ENCODE results near the gene SUSD6.

SUSD6 gene

DNA sequence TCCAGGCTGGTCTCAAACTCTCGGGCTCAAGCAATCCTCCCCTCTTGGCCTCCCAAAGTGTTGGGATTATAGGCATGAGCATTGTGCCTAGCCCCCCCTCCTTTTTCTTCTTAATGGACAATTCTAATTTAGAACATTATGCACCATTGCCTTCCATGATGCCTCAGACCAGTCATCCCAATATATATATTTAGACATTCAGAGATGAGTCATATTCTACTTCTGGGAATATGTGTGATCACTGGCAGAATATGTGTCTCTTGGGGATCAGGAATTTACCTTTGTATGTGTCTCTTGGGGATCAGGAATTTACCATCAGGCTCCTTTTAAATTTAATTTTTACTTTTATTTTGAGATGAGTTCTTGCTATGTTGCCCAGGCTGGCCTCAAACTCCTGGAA is 29.2 kb upstream of the SUSD6 start:
- DNase-seq (ENCODE audit: extremely low read depth, insufficient read length) = no peak
- Histone ChIP-seq H3K27me3 (replicated peaks; ENCODE audit: control insufficient read depth, insufficient read depth, low read length) (no peaks in the 10 kb centered on the region), H3K36me3 (ENCODE audit: control insufficient read depth, insufficient read depth, low read length) (no peaks in the 10 kb centered on the region), H3K4me3 (replicated peaks; ENCODE audit: low read depth, low read length) (no peak overlapping the region)
- TF ChIP-seq, protein P1, sequence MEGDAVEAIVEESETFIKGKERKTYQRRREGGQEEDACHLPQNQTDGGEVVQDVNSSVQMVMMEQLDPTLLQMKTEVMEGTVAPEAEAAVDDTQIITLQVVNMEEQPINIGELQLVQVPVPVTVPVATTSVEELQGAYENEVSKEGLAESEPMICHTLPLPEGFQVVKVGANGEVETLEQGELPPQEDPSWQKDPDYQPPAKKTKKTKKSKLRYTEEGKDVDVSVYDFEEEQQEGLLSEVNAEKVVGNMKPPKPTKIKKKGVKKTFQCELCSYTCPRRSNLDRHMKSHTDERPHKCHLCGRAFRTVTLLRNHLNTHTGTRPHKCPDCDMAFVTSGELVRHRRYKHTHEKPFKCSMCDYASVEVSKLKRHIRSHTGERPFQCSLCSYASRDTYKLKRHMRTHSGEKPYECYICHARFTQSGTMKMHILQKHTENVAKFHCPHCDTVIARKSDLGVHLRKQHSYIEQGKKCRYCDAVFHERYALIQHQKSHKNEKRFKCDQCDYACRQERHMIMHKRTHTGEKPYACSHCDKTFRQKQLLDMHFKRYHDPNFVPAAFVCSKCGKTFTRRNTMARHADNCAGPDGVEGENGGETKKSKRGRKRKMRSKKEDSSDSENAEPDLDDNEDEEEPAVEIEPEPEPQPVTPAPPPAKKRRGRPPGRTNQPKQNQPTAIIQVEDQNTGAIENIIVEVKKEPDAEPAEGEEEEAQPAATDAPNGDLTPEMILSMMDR (IDR thresholded peaks at IDR 0.05; ENCODE audit: insufficient read depth, low read length, poor library complexity, severe bottlenecking) = no peak

DNA sequence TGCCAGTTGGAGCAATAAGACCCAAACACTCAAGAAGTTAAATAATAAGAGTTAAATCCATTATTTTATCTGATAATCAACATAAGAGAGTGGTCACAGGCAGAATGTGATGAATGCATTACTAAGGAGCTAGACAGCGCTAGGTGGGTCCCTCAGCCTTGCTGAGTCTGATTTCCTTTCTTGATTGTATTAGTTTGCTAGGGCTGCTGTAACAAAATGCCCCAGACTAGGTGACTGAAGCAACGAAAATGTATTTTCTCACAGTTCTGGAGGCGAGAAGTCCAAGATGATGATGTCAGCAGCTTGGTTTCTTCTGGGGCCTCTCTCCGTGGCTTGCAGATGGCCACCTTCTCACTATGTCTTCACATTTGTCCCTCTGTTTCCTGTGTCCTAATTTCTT is 28.6 kb upstream of the SUSD6 start:
- no peaks in the 10 kb centered on the region for H3K27me3 ChIP-seq (replicated peaks; ENCODE audit: control insufficient read depth, insufficient read depth, low read length)
- TF ChIP-seq, protein P1 (IDR thresholded peaks at IDR 0.05; ENCODE audit: insufficient read depth, low read length, poor library complexity, severe bottlenecking) = no peak
- H3K4me3 ChIP-seq (replicated peaks; ENCODE audit: low read depth, low read length) = no peak overlapping the region
- DNase-seq (ENCODE audit: extremely low read depth, insufficient read length) = no peak
- no peaks in the 10 kb centered on the region for H3K36me3 ChIP-seq (ENCODE audit: control insufficient read depth, insufficient read depth, low read length)

- no peak for DNase-seq (ENCODE audit: extremely low read depth, insufficient read length)
- Histone ChIP-seq H3K4me3 (replicated peaks; ENCODE audit: low read depth, low read length) (no peak overlapping the region), H3K36me3 (ENCODE audit: control insufficient read depth, insufficient read depth, low read length) (no peaks in the 10 kb centered on the region), H3K27me3 (replicated peaks; ENCODE audit: control insufficient read depth, insufficient read depth, low read length) (no peaks in the 10 kb centered on the region)
- TF ChIP-seq, protein P1 (IDR thresholded peaks at IDR 0.05; ENCODE audit: insufficient read depth, low read length, poor library complexity, severe bottlenecking) = no peak
Measured at GRCh38 chr14:69584389-69584788, 27.0 kb upstream of the SUSD6 start.

GRCh38 chr14:69586404-69586803 is 25.0 kb upstream of the SUSD6 start:
- H3K4me3 ChIP-seq (replicated peaks; ENCODE audit: low read depth, low read length) = no peak overlapping the region
- DNase-seq (ENCODE audit: extremely low read depth, insufficient read length) = no peak
- H3K27me3 ChIP-seq (replicated peaks; ENCODE audit: control insufficient read depth, insufficient read depth, low read length) = no peaks in the 10 kb centered on the region
- TF ChIP-seq, protein P1 (IDR thresholded peaks at IDR 0.05; ENCODE audit: insufficient read depth, low read length, poor library complexity, severe bottlenecking) = no peak
- H3K36me3 ChIP-seq (ENCODE audit: control insufficient read depth, insufficient read depth, low read length) = no peaks in the 10 kb centered on the region

DNA sequence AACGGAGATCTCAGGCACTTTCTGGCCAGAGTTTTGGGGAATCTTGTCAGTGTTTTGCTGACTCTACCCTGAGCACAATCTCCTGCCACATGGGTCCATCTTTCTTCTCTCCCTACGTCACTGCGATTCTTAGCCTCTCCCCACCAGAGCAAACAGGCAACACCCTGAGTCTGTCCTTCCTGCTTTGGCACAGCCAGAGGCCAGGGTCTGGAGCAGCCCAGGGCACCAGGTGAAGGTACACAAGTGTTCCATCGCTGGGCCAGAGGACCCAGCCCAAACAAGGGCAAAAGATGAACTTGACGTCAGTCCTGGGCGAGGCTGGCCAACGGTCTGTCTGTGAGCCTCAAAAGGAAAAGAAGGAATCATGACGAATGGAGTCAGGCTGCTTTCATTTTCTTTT is 24.0 kb upstream of the SUSD6 start:
- H3K27me3 ChIP-seq (replicated peaks; ENCODE audit: control insufficient read depth, insufficient read depth, low read length) = no peaks in the 10 kb centered on the region
- no peak overlapping the region for H3K4me3 ChIP-seq (replicated peaks; ENCODE audit: low read depth, low read length)
- DNase-seq (ENCODE audit: extremely low read depth, insufficient read length) = no peak
- TF ChIP-seq, protein P1 (IDR thresholded peaks at IDR 0.05; ENCODE audit: insufficient read depth, low read length, poor library complexity, severe bottlenecking) = no peak
- H3K36me3 ChIP-seq (ENCODE audit: control insufficient read depth, insufficient read depth, low read length) = no peaks in the 10 kb centered on the region

GRCh38 chr14:69591317-69591716 is 20.1 kb upstream of the SUSD6 start:
- Histone ChIP-seq H3K4me3 (replicated peaks; ENCODE audit: low read depth, low read length) (no peak overlapping the region), H3K36me3 (ENCODE audit: control insufficient read depth, insufficient read depth, low read length) (no peaks in the 10 kb centered on the region), H3K27me3 (replicated peaks; ENCODE audit: control insufficient read depth, insufficient read depth, low read length) (no peaks in the 10 kb centered on the region)
- TF ChIP-seq, protein P1 (IDR thresholded peaks at IDR 0.05; ENCODE audit: insufficient read depth, low read length, poor library complexity, severe bottlenecking) = no peak
- no peak for DNase-seq (ENCODE audit: extremely low read depth, insufficient read length)
